HG03342 (cell line): ENCODE measurements around the gene SFXN5.
"Not testable (repeated sequence)": the region's sequence is repeated elsewhere in the genome, so short reads cannot be mapped to it uniquely, and the experiment has no call there.

Source experiments
- ATAC-seq: cut with Tn5 transposase; IDR thresholded peaks from one replicate; pipeline ENCODE4 v1.9.1; 2021; ENCODE audit warnings: mild to moderate bottlenecking, moderate library complexity; ENCODE audit not compliant: unreplicated experiment

SFXN5 gene

DNA sequence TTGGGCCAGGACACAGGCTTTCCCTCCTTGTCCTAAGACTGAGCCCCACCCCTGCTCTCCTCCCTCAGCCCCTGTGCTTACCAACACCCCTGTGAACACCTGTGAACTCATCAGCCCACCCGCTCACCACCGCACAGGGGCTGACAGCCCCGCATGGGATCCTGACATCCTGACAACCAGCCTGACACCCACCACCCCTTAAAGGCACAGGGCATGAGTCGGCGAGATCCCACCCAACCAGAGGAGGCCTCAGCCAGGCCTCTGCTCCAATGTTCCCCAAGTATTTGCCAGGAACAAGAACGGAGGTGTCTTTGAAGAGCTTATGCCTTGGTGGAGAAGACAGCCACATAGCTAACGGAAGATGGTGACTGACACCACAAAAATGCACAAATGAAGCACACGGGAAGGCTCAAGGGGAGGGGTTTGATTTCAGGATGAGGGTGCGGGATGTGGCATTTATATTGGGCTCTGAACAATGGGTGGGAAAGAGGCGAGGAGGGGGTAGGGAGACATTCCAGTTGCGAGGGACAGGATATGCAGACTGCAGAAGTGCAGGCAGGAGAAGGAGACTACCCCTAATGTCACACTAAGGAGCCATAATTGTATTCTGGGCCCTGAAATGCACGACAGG lies 30.2 kb upstream of the SFXN5 start:
- ATAC-seq = no peak

DNA sequence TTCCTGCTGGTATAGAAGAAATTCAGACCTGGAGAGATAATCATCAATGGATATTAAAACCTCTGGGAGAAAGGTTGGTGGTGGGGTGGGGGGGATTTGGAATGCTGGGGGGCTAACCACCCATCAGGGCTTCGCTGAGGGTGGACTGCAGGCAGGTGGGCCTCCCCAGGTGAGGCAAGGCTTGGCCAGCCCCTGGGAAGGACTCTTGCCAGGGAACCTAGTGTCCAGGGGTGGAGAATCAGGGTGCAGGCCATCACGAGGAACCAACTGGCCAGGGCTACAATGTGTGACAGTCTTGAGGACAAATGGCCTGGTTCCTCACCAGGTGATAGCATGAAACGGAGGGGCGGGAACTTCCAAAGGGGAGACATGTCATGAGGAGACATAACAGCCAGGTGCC lies 29.4 kb upstream of the SFXN5 start:
- ATAC-seq = no peak

- no peak for ATAC-seq
These were observed 28.0 kb upstream of the SFXN5 start for GRCh38 chr2:73099486-73099885.

GRCh38 chr2:73095910-73096309 lies 24.4 kb upstream of the SFXN5 start:
- ATAC-seq = no peak

DNA sequence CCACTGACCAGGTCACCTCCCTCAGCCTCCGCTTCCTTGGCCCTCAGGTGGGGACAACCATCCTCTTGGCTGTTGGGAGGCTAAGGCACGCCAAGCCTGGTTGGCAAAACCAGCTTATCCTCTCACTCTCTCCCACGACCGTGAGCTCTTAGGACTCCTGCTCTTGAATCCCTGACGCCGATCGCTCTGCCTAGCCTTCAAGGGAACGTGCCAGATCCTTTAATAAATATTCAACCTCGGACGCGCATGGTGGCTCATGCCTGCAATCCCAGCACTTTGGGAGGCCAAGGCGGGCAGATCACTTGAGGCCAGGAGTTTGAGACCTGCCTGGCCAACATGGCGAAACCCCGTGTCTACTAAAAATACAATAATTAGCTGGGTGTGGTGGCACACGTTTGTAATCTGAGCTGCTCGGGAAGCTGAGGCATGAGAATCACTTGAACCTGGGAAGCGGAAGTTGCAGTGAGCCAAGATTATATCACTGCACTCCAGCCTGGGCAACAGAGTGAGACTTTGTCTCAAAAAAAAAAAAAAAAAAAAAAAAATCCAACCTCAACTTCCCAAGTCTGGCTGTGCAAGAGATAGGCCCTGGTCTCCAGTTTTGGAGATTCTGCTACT lies 22.2 kb upstream of the SFXN5 start:
- not testable (repeated sequence) for ATAC-seq

DNA sequence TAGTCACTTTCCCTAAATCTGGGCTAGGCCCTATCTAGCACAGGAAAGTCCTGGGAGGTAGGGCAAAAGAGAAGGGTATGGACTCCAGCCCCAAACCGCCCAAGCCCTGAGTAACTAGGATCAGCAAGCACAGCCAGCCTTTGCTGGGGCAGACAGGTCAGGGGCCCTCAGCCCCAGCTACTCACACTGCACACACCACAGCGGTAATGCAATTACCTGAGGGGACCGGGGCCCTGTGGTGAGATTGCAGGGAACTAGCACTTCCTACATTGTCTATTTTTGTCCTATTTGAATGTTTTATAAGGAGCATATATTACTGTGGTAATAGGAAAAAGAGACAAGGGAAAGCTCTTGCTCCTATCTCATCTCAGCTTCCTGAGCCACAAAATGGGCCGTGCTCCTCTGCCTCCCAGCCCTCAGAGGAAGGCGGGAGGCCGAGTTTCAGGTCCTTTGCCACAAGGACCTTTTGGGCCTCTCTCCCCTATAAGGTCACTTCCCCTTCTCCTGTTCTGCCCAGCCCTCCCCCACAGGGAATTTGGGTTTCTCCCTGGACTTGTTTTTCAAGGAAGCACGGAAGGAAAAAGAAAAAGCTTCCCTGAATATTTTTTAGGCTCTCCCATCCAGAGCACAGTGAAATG lies 20.8 kb upstream of the SFXN5 start:
- no peak for ATAC-seq

- no peak for ATAC-seq
These were observed 20.2 kb upstream of the SFXN5 start for GRCh38 chr2:73091696-73092095.

- no peak for ATAC-seq
These were observed 19.7 kb upstream of the SFXN5 start for GRCh38 chr2:73091164-73091563.

- ATAC-seq = no peak
These were observed 17.9 kb upstream of the SFXN5 start for GRCh38 chr2:73089270-73090030.

- ATAC-seq = no peak
These were observed 17.2 kb upstream of the SFXN5 start for GRCh38 chr2:73088703-73089102.

DNA sequence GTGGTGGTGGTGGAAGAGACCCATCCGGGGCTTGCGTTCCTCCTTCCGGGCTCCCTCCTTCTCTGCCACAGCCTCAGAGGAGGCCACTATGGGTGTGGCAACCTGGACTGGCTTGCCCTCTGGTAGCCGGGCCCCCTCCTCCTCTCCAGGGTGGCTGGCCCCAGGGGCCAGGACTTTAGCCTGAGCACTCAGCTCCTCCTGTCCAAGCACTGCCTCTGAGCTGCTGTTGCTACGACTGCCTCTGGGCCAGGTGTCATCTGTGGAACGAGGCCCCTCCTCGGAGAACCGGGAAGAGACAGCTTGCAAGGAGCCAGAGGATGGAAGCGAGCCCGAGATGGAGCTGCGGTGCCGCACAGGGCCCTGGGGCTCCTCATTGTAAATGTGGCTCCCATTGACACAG lies 16.7 kb upstream of the SFXN5 start:
- ATAC-seq = no peak

DNA sequence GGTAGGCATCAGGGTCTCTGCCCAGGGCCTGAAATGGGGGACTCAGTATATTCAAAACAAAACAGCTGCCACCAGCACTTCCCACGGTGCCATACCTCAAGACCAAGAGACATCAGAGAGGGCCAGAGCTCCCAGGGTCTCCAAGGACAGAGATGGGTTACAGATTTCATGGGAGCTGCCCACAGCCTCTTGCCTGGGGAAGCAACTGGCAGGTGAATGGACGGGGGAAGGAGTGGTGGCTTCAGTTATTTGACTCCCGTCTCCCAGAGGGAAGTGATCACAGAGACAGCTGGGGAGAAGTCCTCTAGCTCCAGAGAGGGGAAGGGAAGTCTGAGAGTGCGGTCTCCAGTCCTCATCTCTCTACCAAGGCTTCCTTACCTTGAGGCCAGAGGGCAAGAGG lies 15.8 kb upstream of the SFXN5 start:
- ATAC-seq = no peak

DNA sequence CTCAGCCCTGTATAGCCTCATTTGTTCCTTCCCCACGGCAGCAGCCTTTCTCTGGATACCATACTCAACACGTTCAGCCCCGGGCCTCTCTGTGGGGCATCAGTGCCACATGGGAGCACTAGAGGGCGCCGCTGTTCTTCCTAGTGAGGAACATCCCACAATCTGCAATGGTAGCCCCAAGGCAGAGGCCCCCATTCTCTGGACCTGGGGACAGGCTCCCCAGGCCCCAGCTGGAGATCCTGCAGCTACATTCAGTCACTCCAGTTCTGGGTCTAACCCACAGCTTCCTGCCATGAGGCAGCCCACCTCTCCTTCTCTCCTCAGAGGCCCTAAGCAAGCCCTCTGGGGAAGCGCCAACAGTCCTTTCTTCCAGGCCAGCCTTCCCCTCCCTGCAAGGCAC lies 14.2 kb upstream of the SFXN5 start:
- peak; percentile 90 for ATAC-seq

- ATAC-seq = no peak
These were observed 13.5 kb upstream of the SFXN5 start for GRCh38 chr2:73084971-73085370.

- no peak for ATAC-seq
These were observed 12.6 kb upstream of the SFXN5 start for GRCh38 chr2:73083886-73084800.

DNA sequence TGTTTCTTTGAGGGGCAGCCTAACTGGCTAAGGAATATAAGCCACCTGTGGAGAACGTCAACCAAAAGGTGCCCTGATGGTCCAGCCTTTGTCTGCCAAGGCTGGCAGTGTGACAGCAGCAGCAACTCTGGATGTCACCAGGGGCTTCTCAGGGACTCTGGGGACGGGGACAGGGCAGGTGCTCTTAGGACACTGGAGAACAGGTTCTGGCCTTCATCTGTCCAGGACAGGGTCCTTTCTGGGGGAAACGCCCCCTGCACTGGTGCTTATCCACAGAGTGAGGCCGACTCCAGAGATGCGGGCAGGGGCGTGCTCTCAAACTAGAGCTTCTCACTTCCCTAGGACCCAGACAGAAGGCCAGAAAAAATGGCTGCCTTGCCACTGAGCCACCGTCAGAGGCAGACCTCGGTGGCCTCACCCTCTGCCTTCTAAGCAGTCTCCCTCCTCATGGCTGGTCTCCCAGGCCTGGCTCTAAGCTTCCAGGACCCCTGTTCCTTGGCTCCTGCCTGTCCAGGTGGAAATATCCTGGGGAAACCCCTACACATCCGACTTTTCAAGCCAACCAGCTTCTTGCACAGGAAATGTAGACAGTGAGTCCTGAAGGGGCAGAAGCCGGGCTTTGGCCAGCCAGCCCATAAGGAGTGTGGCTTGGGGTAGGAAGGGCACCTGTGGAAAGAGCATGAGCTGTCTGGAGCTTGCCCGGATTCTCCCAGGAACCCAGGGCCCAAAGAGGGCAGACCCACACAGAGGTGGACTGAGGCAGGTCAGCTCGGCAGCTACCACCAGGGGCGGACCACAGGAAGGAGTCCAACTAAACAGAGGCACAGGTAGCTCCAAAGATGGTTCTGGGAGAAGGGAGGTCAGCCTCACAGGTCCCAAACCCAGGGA lies 11.3 kb upstream of the SFXN5 start:
- ATAC-seq = no peak

GRCh38 chr2:73081181-73081671 lies 9.7 kb upstream of the SFXN5 start:
- no peak for ATAC-seq

GRCh38 chr2:73080321-73081131 lies 9.0 kb upstream of the SFXN5 start:
- ATAC-seq = no peak

- no peak for ATAC-seq
These were observed 8.1 kb upstream of the SFXN5 start for GRCh38 chr2:73079636-73080035.
